OCI-LY3 (cell line): ENCODE data around the gene BCL2L13.

ENCODE experiments used
- H2AFZ ChIP-seq: fragments of 200-600, 300-600 bp; shearing (Covaris generic); 2 replicates; pipeline ENCODE4 v1.6.0; 2014; ENCODE audit warnings: antibody characterized with exemption, low read depth, low read length
- H3K27ac ChIP-seq: fragments of 200-600, 300-600 bp; sonication (generic); 2 replicates; pipeline ENCODE4 v1.5.1; 2014; ENCODE audit warnings: mild to moderate bottlenecking, low read length, moderate library complexity, mixed read lengths
- H3K27me3 ChIP-seq: fragments of 200-600, 300-600 bp; sonication (generic); 2 replicates; pipeline ENCODE4 v1.6.1; 2014; ENCODE audit warnings: low read depth, low read length, mixed read lengths
- H3K36me3 ChIP-seq: fragments of 200-600, 300-600 bp; sonication (generic); replicated peaks from 2 replicates; pipeline ENCODE3; 2014; ENCODE audit warnings: low read depth, low read length, mixed read lengths
- H3K4me1 ChIP-seq: fragments of 300-600, 200-600 bp; sonication (generic); 2 replicates; pipeline ENCODE4 v1.6.1; 2014; ENCODE audit warnings: low read length, mixed read lengths
- H3K4me2 ChIP-seq: fragments of 200-600, 300-600 bp; sonication (generic); 2 replicates; pipeline ENCODE4 v1.6.1; 2014; ENCODE audit warnings: low read length, mixed read lengths
- H3K4me3 ChIP-seq: fragments of 300-600, 200-600 bp; sonication (generic); 2 replicates; pipeline ENCODE4 v1.5.1; 2014; ENCODE audit warnings: antibody characterized with exemption, mild to moderate bottlenecking, low read length, moderate library complexity
- H3K79me2 ChIP-seq: fragments of 300-600, 200-600 bp; shearing (Covaris generic); 2 replicates; pipeline ENCODE4 v1.6.1; 2014; ENCODE audit warnings: mild to moderate bottlenecking, low read length, mixed read lengths
- H3K9ac ChIP-seq: fragments of 300-600, 200-600 bp; shearing (Covaris generic); 2 replicates; pipeline ENCODE4 v1.6.0; 2014; ENCODE audit warnings: mild to moderate bottlenecking, low read length, moderate library complexity
- H3K9me3 ChIP-seq: fragments of 200-600, 300-600 bp; shearing (Covaris generic); 2 replicates; pipeline ENCODE4 v1.6.1; 2014; ENCODE audit warnings: low read length, mixed read lengths; ENCODE audit not compliant: insufficient read depth
- H4K20me1 ChIP-seq: fragments of 200-600, 300-600 bp; sonication (generic); 2 replicates; pipeline ENCODE4 v1.6.1; 2016; ENCODE audit warnings: low read length, mixed read lengths; ENCODE audit not compliant: insufficient read depth
- EZH2phosphoT487 ChIP-seq: fragments of 200-600 bp; shearing (Covaris generic); IDR thresholded peaks from 2 replicates; pipeline ENCODE4 v1.6.1; 2018; ENCODE audit warnings: antibody characterized with exemption, mixed run types, low read depth
- TF ChIP-seq, protein P1 (sequence below): fragments of 200-600, 300-600 bp; sonication (generic); IDR thresholded peaks from 2 replicates; pipeline ENCODE4 v1.5.1; 2014; ENCODE audit warnings: antibody characterized with exemption, low read length, low read depth

BCL2L13 gene

DNA sequence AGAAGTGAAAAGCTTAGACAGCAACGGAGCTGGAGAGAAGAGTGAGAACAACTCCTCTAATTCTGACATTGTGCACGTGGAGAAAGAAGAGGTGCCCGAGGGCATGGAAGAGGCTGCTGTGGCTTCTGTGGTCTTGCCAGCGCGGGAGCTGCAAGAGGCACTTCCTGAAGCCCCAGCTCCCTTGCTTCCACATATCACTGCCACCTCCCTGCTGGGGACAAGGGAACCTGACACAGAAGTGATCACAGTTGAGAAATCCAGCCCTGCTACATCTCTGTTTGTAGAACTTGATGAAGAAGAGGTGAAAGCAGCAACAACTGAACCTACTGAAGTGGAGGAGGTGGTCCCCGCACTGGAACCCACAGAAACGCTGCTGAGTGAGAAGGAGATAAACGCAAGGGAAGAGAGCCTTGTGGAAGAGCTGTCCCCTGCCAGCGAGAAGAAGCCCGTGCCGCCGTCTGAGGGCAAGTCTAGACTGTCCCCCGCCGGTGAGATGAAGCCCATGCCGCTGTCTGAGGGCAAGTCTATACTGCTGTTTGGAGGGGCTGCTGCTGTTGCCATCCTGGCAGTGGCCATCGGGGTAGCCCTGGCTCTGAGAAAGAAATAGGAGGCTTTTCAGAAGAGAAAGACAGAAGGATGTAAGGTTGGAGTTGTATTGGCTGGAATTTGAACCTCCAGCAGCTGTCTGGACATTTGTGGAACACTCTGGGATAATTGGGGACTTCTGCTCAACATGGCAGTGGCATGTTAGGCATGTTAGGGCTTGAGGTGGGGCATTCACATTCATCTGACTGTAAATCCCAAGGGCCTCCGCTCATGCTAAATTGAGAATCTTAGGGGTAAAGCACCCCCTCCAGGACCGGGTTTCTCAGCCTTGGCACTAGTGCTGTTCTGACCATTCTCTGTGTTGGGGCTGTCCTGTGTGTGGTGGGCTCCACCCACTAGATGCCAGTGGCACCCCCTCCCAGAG lies 88.7 kb downstream of the BCL2L13 start:
- Histone ChIP-seq H3K4me2 (no peak overlapping the region), H2AFZ (no peak overlapping the region), H3K4me1 (no peaks in the 10 kb centered on the region), H3K27ac (no peak overlapping the region), H3K9ac (no peak overlapping the region), H3K4me3 (no peak overlapping the region), H3K79me2 (peaks cover 55% of the 10 kb centered on the region), H4K20me1 (peaks cover 32% of the 10 kb centered on the region), H3K27me3 (no peaks in the 10 kb centered on the region), H3K9me3 (no peaks in the 10 kb centered on the region), H3K36me3 (peaks cover 62% of the 10 kb centered on the region)
- TF ChIP-seq, protein P1, sequence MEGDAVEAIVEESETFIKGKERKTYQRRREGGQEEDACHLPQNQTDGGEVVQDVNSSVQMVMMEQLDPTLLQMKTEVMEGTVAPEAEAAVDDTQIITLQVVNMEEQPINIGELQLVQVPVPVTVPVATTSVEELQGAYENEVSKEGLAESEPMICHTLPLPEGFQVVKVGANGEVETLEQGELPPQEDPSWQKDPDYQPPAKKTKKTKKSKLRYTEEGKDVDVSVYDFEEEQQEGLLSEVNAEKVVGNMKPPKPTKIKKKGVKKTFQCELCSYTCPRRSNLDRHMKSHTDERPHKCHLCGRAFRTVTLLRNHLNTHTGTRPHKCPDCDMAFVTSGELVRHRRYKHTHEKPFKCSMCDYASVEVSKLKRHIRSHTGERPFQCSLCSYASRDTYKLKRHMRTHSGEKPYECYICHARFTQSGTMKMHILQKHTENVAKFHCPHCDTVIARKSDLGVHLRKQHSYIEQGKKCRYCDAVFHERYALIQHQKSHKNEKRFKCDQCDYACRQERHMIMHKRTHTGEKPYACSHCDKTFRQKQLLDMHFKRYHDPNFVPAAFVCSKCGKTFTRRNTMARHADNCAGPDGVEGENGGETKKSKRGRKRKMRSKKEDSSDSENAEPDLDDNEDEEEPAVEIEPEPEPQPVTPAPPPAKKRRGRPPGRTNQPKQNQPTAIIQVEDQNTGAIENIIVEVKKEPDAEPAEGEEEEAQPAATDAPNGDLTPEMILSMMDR: no peak
- TF ChIP-seq EZH2phosphoT487: no peak

DNA sequence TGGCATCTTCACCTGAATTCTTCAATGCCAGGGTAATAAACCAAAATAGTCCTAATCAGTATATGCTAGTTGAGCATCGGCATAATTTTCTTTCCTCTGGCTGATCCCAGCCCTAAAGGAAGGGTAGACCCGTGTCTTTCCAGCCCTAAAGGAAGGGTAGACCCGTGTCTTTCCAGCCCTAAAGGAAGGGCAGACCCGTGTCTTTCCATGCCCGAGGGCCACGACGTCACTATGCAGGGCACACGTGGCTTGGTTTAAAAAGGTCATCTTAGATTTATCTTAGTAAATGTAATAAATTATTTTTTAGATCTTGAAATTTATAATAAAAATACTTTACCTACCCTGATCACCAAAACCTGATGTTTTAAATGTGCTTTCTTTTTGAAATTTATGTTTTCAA lies 90.2 kb downstream of the BCL2L13 start:
- Histone ChIP-seq H3K4me2 (no peak overlapping the region), H2AFZ (no peak overlapping the region), H3K4me3 (no peak overlapping the region), H3K79me2 (peaks cover 41% of the 10 kb centered on the region), H3K9ac (no peak overlapping the region), H3K36me3 (peaks cover 71% of the 10 kb centered on the region), H4K20me1 (peaks cover 24% of the 10 kb centered on the region), H3K4me1 (no peaks in the 10 kb centered on the region), H3K27me3 (no peaks in the 10 kb centered on the region), H3K27ac (no peak overlapping the region), H3K9me3 (no peaks in the 10 kb centered on the region)
- TF ChIP-seq, protein P1: no peak
- no peak for TF ChIP-seq EZH2phosphoT487

DNA sequence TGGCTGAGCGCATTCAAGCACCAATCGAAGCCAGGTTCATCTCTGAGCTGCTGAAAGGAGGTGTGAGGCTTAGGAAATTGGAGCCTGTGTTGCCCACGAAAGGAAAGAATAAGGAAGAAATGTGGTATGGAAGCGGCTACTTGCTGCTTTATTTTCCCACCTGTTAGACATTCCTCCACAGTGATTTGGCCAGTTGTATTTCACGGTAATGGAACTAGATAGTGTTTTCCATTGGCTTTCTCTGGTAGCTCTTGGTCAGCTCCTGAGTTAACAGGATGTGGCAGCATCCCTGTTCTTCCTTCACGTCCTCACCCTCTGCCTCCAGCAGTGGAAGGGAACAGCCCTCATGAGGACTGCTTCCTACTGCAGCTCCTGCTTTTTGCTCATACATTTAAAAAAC lies 91.0 kb downstream of the BCL2L13 start:
- H3K4me1 ChIP-seq: no peaks in the 10 kb centered on the region
- no peaks in the 10 kb centered on the region for H3K9me3 ChIP-seq
- H3K9ac ChIP-seq: no peak overlapping the region
- no peak overlapping the region for H2AFZ ChIP-seq
- no peaks in the 10 kb centered on the region for H3K27me3 ChIP-seq
- H3K4me3 ChIP-seq: no peak overlapping the region
- H3K79me2 ChIP-seq: peaks cover 33% of the 10 kb centered on the region
- TF ChIP-seq, protein P1: no peak
- no peak for TF ChIP-seq EZH2phosphoT487
- H4K20me1 ChIP-seq: peaks cover 17% of the 10 kb centered on the region
- H3K4me2 ChIP-seq: no peak overlapping the region
- no peak overlapping the region for H3K27ac ChIP-seq
- peaks cover 73% of the 10 kb centered on the region for H3K36me3 ChIP-seq

DNA sequence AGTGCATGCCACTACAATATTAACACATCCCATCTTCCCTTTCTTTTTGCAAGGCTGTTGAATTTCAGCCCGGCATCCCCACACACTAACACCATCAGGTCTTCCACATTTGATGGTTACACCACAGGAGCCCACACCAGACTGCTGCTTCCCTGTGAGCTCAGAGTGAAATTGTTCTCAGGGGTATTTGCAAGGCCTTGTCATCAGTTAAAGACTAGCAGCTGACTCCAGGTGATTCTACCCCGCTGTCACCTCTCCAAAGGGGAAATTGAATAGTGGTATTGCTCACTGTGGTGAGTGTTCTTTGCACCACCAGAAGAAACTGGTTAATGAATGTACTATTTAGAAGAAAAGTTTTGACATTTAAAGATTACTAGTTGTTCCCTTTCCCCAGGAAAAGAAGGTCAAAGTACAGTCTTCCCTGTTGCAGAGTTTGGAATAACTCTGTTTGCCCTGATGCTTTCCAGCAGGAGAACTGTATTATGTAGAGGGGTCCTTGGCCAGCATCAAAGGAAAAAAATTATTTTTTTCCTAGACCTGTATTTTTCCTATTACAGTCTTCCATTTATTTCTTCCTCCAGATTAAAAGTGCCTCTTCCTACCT lies 93.8 kb downstream of the BCL2L13 start:
- H3K27ac ChIP-seq: no peak overlapping the region

More for the DNA sequence above, 93.8 kb downstream of the BCL2L13 start:
- H3K4me1 ChIP-seq: no peaks in the 10 kb centered on the region
- no peak overlapping the region for H3K4me2 ChIP-seq
- H2AFZ ChIP-seq: no peak overlapping the region
- H3K79me2 ChIP-seq: peaks cover 10% of the 10 kb centered on the region; the same call in 1 of the 2 replicates
- TF ChIP-seq EZH2phosphoT487: no peak
- TF ChIP-seq, protein P1: no peak
- H3K27me3 ChIP-seq: no peaks in the 10 kb centered on the region
- H3K36me3 ChIP-seq: peaks cover 81% of the 10 kb centered on the region
- no peaks in the 10 kb centered on the region for H3K9me3 ChIP-seq
- peaks cover 3% of the 10 kb centered on the region; the same call in 1 of the 2 replicates for H4K20me1 ChIP-seq
- no peak overlapping the region for H3K9ac ChIP-seq
- no peak overlapping the region for H3K4me3 ChIP-seq
